HG03175 (cell line): Measurements from ENCODE around the gene CELSR1.

Source experiments
- ATAC-seq: cut with Tn5 transposase; IDR thresholded peaks from one replicate; pipeline ENCODE4 v1.9.1; 2021; ENCODE audit warnings: mild to moderate bottlenecking, moderate library complexity; ENCODE audit not compliant: unreplicated experiment

Gene CELSR1

DNA sequence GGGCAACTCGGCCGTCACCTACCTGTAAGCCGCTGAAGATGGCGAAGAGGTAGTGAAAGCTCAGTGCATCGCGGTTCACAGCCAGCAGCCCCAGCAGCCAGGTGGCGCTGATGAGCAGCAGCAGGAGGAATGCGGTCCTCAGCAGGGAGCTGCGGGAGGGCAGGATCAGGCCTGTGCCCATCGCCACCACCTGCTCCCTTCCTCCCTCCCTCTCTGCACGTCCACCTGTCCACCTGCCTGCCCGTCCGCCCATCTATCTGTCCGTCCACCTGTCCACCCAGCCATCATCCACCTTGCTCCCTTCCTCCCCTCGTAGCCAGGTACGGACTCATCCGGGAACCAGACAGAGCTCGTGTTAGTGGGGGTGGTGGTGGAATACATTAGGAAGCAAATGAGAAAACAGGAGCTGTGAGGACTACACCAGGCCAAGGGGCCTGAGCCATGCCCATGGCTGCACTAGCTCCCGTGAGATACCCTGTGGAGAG is 169.7 kb downstream of the CELSR1 start:
- ATAC-seq: no peak

DNA sequence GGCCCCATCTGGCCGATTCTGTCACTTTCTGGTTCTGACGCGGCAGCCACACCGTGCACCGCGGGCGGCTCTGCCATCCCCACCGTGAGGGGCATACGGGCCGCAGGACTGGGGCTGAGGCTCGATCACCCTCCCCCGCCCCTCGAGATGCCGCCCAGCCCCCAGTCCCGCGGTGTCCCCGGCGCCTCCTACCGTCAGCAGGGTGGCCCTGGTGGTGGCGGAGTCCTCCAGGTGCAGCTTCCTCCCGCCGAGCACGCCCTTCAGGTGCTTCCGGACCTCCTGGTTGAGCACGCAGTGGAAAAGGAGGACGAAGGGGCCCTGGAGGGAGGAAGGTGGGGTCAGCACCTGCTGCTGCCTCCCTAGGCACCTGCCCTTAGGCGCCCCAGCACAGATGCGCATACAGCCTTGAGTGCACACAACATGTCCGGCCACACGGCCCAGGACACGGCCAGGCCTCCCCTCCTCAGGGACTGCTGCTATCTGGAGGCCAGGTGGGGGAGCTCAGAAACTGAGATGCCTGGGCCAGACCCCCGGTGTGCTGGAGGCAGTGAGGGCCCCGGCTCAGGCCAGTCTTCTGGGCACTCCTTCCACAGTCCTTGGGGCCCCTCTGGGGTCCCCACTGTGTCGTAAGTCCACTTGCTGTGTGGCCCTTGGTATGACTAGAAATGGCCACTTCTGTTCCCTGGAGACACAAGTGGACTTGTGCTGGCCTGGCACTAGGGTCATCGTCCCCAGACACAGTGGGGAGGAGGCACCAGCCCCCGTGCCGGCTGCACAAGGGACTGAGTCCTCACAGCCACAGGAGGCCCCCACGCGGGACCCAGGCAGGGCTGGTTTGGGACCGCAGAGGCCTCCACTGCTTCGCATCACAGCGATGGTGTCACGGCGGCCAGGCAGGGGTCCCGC is 170.4 kb downstream of the CELSR1 start:
- no peak for ATAC-seq

DNA sequence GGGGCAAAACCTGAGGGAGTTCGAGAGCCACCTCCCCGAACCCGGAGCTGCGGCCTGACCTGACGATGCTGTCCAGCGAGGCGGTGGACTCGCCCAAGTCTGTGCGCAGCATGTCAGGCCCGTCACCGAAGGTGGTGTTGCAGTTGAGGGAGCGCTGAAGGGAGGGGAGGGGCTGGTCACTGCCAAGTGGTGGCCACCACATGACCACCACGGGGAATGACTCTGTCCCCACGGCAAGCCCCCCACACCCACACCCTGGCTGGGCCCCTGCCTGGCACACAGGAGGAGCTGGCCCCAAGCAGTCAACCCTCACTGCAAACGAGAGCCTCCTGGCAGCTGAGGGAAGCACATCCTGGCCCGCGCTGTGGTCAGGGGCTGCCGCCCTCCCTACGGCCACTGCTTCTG is 171.1 kb downstream of the CELSR1 start:
- ATAC-seq: no peak

DNA sequence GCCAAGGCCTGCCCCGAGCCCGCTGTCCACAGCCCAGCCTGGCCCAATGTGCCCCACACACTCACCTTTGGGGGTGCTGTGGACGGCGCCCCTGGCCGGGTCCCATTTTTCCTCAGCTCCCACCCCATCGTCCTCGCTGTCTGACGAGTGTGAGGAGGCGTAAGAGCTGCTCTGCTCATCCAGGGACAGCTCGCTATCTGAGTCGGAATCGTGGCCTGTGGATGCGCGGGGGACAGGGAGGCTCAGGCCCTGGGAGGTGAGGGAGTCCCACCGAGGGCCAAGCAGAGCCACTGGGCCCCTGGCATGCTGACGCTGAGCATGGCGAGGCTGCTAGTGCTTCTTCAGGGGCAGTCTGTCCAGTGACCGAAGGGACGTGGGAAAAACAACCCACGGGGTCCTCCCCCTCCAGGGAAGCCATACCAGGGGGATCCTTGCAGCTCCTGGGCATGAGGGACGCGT is 172.2 kb downstream of the CELSR1 start:
- no peak for ATAC-seq

DNA sequence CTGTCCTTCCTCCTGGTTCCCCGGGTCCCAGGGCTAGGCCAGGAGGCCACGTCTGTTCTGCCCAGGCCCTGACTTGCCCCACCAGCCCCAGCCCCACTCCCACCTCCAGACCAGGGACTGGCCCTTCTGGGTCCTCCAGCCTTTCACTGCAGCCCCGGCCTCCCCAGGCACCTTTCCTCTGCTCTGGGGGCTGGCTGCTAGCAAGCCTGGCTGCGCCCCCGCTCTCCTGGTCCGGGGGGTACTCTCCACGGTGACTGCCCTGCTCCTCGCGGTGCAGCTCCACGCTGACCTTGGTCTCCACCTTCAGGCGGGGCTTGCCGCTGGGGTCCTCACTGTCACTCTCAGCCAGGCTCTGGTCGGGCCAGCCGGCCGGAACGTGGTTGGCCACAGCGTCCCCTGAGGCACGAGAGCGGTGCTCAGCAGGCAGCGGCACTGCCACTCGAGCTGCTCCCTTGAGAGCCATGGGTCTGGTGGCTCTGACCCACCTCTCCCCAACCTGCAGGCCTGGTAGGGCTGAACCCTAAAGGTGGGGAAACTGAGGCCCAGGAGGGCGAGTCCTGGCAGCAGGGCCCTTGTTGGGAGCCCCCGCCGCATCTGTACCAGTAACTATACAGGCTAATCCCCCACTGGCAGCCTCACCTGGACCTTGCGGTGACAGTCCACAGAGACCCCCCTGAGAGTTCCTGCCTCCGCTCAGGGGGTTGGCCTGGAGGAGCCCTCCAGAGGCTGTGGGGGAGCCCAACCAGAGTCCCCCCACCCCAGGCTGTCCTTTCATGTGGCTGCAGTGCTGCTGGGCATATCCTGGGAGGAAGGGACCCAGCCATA is 172.9 kb downstream of the CELSR1 start:
- ATAC-seq: no peak

DNA sequence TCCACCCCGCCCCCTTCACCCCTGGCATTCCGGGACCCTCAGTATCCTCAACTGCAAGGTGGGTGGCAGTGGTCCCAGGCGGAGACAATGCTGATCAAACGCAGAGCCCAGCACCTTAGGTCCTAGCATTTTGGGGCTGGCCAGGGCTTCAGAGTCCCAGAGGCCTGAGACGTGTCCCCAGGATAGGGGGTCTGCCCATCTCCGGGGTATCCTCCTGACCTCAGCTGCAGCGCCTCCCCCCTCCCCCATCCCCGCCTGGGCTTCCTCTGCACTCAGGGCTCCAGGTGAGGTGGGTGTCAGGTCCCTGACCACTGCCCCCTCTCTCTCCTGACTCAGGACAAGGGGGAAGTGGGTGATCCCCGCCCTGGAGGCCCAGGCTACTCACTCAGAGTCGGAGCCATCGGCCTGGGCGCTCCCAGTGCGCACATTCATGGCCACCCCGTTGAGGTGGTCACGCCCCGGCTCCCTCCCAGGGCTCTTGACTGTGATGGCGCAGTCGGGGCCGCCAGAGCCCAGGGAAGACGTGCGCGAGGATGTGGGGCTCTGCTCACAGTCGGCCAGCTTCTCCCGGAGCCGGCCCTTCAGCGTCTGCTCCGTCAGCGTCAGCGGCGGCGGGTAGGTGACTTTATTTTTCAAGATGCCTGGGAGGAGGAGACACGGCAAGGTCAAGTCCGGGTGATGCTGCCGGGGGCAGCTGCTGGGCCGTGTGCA is 173.7 kb downstream of the CELSR1 start:
- no peak for ATAC-seq

DNA sequence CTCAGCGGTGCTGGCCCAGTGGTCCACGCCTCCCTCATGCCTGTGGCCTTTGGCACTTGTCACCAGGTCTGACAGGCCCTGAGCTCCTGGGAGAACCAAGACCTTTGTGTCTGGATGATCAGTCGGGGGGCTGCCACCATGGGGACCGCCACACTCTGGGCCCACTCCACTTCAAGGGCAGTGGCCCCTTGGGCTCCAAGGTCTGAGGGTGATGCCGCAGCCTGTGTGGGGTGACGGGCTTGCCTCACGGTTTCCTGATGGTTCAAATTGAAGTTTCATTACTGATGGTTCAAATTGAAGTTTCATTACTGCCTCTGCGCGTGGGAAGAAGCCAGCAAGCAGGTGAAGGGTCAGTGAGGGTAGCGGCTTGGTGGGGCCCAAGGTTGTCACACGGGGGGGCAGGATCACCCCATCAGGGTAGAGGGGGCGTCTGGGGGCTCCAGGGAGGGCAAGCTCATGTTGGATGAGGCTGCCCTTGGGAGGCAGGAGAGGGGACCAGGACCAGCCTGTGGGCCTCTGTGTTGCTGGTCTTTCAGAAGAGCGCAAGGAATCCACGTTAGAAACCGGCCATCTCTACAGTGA is 174.4 kb downstream of the CELSR1 start:
- no peak for ATAC-seq

DNA sequence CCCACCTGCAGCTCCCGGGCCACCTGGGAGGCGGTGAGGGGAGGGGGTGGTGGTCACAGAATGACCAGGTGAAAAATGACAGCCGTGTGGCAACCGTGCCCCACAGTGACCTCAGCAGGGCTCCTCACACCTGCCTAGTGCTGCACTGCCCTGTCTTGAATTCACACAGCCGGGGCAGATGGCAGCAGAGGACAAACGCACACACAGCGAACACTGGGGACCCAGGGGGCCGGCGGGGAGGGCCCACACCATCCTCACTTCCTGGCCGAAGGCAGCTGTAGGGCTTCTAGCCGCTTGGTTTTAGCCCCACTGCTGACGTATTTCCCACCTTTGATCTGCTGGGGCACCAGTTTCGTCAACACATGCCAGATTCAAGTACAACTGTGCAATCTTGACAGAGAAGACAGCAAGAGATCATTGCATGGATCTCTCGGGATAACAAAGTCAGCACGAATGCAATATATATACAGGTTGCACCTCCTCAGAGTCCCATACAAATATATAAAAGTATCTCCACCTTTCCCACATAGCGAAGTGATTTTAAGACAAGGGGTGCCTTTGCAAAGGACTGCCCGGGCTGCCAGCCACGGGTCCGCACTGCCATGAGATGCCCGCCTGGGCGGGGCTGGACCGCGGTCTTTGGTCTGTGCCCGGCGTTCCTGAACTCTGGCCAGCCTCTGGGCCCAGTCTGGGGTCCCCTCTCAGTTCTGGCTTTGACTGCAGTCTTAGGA is 175.1 kb downstream of the CELSR1 start:
- ATAC-seq: no peak

DNA sequence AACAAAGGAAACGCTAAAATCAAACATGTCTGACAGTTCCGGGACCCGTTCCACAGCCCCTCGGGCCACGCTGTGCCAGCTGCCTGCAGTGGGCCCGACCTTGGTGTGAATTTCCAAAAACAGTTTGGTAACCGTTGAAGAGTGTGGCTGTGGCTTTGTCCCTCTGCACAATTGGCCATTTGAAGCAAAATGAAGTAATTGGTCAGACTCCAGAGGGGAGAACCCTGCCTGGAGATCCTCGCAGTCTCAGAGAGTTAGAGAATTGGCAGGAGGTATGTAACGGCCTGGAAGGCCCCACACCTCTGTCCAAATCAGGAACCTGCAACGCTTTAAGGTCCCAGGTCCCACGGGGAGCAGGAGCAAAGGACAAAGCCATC is 175.6 kb downstream of the CELSR1 start:
- ATAC-seq: no peak

DNA sequence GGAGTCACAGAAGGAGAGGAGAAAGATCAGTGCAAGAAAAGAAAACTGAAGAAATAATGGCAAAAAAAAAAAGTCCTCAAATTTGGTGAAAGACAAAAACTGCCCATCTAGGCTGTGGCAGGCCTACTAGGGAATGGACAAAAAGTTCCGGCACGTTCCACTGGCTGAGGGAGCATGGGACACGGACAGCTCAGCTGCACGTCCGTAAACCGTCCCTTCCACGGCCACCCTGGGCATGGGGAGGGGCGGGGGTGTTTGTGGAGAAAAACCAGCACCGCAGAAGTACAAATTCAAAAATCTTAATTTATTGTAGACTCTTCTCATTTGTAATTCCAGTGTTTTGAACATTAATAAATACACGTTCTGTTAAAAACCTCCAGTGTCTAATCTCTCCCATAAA is 176.5 kb downstream of the CELSR1 start:
- no peak for ATAC-seq

DNA sequence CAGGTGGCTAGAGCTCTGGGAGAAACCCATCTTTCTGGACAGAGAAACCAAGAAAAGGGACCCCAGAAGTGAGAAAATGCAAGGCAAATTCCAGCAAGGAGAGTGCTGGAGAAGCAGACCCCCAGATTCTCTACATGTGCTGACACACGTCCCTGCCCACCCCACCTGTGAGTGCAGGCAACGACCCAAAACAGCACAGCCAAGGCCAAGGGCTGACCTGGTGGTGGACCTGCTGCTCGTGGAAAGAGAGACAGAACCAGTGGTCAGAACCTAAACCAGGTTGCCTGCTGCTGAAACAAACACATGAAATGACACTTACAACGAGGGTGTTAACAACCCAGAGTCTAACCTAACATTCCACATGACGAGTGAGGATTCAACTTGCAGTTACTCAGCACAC is 177.3 kb downstream of the CELSR1 start:
- ATAC-seq: no peak

DNA sequence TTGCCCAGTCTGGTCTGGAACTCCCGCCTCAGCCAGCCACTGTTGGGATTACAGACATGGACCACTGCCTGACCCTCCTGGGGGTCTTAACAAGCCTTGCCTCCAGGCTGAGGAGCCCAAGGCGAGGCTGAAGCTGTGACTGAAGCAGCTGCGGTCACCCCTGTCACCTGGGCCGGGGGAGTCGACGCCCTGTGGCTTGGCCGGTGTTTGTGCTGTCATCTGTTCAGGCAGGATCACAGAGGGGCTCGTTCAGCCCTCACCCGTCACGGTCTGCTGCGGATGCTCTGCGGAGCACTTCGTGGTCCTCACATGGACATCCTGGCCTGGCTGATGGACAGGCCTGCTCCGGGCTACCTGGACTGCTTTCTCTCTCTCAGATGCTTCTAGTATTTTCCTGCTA is 178.1 kb downstream of the CELSR1 start:
- ATAC-seq: no peak

DNA sequence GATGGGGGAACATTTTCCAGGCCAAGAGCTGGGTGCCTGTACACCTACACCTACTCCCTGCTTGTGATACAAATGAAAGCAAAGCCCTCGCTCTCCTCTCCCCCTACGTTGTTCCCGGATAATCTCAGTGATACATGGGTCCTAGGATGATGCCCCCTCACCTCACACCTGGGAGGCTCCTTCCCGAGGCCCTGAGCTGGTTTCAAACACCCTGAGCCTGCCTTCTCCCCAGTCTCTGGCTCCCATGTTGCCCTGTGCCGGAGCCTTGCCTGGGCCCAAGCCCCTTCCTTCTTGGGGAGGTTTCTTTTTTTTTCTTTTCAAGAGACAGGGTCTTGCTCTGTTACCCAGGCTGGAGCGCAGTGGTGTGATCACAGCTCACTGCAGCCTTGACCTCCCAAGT is 178.7 kb downstream of the CELSR1 start:
- no peak for ATAC-seq

DNA sequence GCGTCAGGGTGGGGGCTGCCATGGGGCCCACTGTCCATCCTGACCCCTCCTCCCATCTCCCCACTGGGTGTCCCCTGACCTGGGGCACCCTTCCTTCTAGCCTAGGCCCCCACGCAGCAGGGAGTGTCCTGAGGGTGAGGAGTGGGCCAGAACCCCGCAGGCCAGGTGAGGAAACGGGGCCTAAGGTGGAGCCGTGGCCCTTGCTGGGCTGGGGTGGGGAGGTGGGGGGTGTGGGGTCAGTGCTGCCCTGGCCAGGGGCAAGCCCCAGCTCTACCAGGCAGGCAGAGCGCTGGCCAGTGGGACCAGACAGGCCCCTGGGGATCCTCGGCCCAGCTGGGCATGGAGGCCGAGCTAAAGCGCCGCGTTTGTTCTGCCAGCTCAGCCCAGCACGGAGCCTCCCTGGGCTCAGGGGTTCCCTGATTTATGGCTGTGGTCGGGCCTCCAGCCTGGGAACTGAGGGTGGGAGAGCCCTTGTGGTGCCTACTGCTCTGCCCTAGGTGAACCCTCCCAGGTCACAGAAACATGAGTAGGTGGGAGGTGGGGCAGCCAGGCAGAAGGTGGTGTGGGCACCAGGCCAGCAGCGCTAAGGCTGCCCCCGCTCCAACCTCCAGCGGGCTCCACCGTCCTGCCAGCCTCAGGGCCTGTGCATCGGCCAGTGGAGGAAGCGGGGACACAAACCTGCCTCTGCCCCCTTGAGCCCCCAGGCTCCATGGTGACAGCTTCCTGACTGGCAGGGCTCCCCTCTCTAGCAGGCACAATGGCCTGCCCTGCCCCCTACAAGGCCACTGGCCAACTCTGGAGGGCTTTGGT is 179.5 kb downstream of the CELSR1 start:
- no peak for ATAC-seq

DNA sequence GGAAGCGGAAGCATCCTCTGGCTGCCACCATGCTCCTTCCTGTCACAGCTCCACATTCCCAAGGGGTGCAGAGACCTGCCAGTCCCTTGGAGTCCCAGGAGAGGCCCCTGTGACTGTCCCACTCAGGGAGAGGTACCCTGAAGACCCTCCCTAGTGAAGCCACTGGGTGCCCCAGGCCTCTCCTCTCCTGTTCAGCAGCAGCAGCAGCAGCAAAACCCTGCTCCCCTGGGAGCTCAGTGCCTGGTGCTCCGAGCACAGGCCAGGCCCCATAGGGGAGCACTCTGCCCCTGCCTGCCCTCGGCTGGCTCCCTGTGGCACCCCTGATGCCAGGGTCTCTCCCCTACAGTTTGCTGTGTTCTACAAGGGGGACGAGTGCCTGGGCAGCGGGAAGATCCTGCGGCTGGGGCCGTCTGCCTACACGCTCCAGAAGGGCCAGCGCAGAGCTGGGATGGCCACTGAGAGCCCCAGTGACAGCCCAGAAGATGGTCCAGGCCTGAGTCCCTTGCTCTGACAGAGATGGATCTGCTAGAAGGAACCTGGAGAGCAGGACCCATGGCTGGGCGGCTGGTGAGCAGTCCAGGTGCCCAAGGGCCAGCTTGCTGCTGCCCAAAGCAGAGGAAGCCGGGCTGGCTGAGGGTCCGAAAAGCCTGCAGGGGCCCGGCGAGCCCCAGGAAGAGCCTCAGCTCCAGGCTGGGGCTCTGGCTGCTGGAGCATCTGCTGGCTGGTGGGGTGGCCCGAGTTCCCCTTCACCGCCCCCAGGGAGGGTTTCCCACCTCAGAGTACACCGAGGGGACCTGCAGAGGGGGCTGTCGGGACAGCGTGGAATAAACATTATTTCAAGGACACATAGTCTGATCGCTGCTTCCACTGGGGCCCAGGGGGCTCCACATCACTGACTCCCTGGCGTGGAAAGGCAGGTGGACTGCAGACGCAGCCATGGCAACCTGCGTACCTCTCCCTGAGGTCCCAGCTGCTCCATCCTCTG is 180.6 kb downstream of the CELSR1 start:
- ATAC-seq: no peak

DNA sequence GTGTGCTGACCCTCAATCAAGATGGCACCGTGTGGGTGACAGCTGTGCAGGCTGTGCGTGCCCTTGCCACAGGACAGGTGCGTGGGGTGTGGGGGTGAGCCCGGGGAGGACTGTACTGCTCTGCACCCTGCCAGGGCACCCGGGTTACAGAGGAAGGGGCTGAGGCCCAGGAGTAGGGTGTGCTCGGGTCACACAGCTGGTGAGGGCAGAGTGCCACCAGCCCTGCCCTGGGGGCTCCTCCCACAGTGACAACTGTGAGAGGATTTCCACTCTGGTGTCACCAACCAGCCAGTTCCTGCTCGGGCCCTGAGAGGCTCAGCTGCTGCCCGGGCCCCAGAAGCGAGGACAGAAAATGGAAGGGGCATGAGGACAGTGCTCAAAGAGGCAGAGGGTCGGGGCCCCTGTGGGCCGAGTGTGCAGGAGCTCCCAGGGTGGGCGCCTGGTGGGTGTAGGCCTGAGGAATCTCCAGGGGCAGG is 181.4 kb downstream of the CELSR1 start:
- ATAC-seq: no peak

DNA sequence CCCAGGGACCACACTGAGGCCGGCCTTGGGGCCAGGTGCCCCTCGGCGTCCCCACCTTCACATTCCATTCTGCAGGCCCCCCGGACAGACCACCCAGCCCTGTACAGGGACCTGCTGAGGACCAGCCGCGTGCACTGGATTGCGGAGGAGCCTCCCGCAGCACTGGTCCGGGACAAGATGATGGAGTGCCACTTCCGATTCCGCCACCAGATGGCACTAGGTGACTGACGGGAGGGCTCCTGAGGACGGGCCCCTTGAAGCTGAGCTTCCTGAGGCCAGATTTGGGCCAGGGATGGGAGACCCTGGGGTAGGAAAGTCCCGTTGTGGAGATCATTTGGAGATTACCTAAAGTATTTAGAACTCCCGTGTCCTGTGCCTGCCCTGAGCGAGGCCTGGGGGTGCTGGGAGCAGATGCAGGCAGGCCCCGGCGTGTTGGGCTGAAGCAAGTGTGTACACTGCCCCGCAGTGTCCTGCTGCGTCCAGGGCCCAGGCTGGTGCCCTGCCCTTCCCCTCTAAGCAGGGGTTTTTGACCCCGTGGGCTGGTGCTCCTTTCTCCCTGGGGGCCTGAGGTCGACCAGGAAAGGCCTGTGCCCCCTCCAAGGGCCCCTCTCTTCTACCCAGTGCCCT is 181.9 kb downstream of the CELSR1 start:
- ATAC-seq: no peak

DNA sequence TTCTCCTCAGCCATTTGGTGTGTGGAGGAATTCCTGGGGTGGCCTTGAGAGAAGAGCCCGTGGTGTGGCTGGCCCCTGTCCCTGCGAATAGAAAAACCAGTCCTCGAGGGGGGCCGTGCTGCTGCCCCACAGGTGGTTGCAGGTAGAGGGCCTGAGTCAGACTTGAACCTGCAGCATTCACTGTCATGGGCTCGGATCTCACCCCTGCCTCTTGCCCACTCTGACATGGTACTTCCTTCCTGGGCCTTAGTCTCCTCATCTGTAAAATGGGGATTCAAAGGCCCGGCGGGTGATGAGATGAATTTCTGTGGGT is 182.5 kb downstream of the CELSR1 start:
- no peak for ATAC-seq
